Activated CD4-positive, CD25-positive, alpha-beta regulatory T cell treated with anti-CD3 and anti-CD28 coated beads, Interleukin-2, amount 50 U/mL, for 72 hours (primary cell): ENCODE data around the gene SYPL2.

Experiments
- DNase-seq: peaks from one replicate; pipeline ENCODE4 v3.0.0; 2021

The SYPL2 gene

GRCh38 chr1:109493227-109493626 lies 26.9 kb downstream of the SYPL2 start:
- DNase-seq, result no peak

- DNase-seq, result peak; percentile 96
Measured at GRCh38 chr1:109493805-109494539, 27.6 kb downstream of the SYPL2 start, which contains the start of gene CYB561D1. TSS of gene CYB561D1 (plus strand) at chr1:109494094. CDS start at chr1:109494140, 46 bp downstream.

GRCh38 chr1:109495738-109496137 lies 29.4 kb downstream of the SYPL2 start:
- DNase-seq, result no peak

GRCh38 chr1:109497449-109498160 lies 31.3 kb downstream of the SYPL2 start:
- no peak for DNase-seq

GRCh38 chr1:109498161-109498801 lies 31.9 kb downstream of the SYPL2 start:
- no peak for DNase-seq

- no peak for DNase-seq
Measured at GRCh38 chr1:109499081-109499480, 32.7 kb downstream of the SYPL2 start.

GRCh38 chr1:109499661-109500536 lies 33.6 kb downstream of the SYPL2 start:
- DNase-seq, result no peak

- DNase-seq, result no peak
Measured at GRCh38 chr1:109500941-109501381, 34.6 kb downstream of the SYPL2 start.

- DNase-seq, result no peak
Measured at GRCh38 chr1:109501644-109502363, 35.5 kb downstream of the SYPL2 start.

GRCh38 chr1:109502364-109502851 lies 36.1 kb downstream of the SYPL2 start:
- no peak for DNase-seq

- no peak for DNase-seq
Measured at GRCh38 chr1:109503935-109504334, 37.6 kb downstream of the SYPL2 start.

GRCh38 chr1:109504974-109505373 lies 38.6 kb downstream of the SYPL2 start:
- DNase-seq, result no peak

- DNase-seq, result no peak
Measured at GRCh38 chr1:109508001-109508872, 41.9 kb downstream of the SYPL2 start.

GRCh38 chr1:109508873-109509175 lies 42.5 kb downstream of the SYPL2 start:
- no peak for DNase-seq

- peak; percentile 72 for DNase-seq
Measured at GRCh38 chr1:109509176-109510134, 43.1 kb downstream of the SYPL2 start, which contains the start of gene AMIGO1. TSS of gene AMIGO1 (minus strand) at chr1:109509727. CDS start at chr1:109508912, 815 bp downstream.

- no peak for DNase-seq
Measured at GRCh38 chr1:109513110-109513710, 46.9 kb downstream of the SYPL2 start.

- no peak for DNase-seq
Measured at GRCh38 chr1:109514846-109515245, 48.5 kb downstream of the SYPL2 start.

- no peak for DNase-seq
Measured at GRCh38 chr1:109516872-109517271, 50.5 kb downstream of the SYPL2 start.

- no peak for DNase-seq
Measured at GRCh38 chr1:109517337-109517736, 51.0 kb downstream of the SYPL2 start.
